Adipose tissue (tissue), 3 donors: ENCODE data around the gene SPDYE1. TPM values are rescaled to one million over a fixed set of nuclear protein-coding genes. Genes with fewer than 3 reads are reported as not detected.
"Not testable (repeated sequence)": the region's sequence is repeated elsewhere in the genome, so short reads cannot be mapped to it uniquely, and the experiment has no call there.

Experiments used
- H3K27ac ChIP-seq: one replicate; pipeline ENCODE4 v1.5.1; 2013; ENCODE audit warnings: low read depth, low read length
- WGBS, 3 donors: extraction: QIAGEN DNeasy Blood & Tissue Kit; methylation state at CpG; one replicate each; pipeline ENCODE4 v1.1.7; 2013; 5-methylcytosine and 5-hydroxymethylcytosine counted together
- polyA plus RNA-seq, 3 donors: library from polyadenylated mRNA; stranded (reverse); fragments of 200-250 nt; gene quantifications; one replicate each; pipeline ENCODE4 v1.2.3, GENCODE V29; 2013
- donor health status: healthy with polysubstance abuse.
- donor health status: Bipolar disorder and iron deficiency.
- donor health status: healthy.

Gene SPDYE1
- polyA plus RNA-seq, 3 donors: 0.03 TPM; not detected in 2

- 89 to 95% (median 90%) methylated on average over 5 to 7 of the region's 9 CpGs for WGBS, 3 donors
- not testable (repeated sequence) for H3K27ac ChIP-seq
These were observed 10.2 kb upstream of the SPDYE1 start for GRCh38 chr7:43987476-43987875.

- WGBS, 3 donors: 66 to 88% (median 83%) methylated on average over 8 to 12 of the region's 12 CpGs
These were observed 7.6 kb upstream of the SPDYE1 start for GRCh38 chr7:43990011-43990585.

GRCh38 chr7:43990829-43991228, 6.9 kb upstream of the SPDYE1 start:
- WGBS, 3 donors: 90 to 100% (median 92%) methylated on average over 1 of the region's 1 CpG

More at GRCh38 chr7:43990011-43990585, 7.6 kb upstream of the SPDYE1 start:
- not testable (repeated sequence) for H3K27ac ChIP-seq

GRCh38 chr7:43992896-43993295, 4.8 kb upstream of the SPDYE1 start:
- not testable (repeated sequence) for H3K27ac ChIP-seq
- 69 to 79% (median 71%) methylated on average over 7 of the region's 7 CpGs for WGBS, 3 donors

More at GRCh38 chr7:43990829-43991228, 6.9 kb upstream of the SPDYE1 start:
- H3K27ac ChIP-seq: not testable (repeated sequence)

GRCh38 chr7:43994681-43995080, 3.0 kb upstream of the SPDYE1 start:
- H3K27ac ChIP-seq: not testable (repeated sequence)
- 94 to 96% (median 94%) methylated on average over 5 to 6 of the region's 6 CpGs for WGBS, 3 donors

GRCh38 chr7:44012081-44012480, 14.4 kb downstream of the SPDYE1 start:
- H3K27ac ChIP-seq: not testable (repeated sequence)
- 88 to 91% (median 89%) methylated on average over 7 to 8 of the region's 8 CpGs for WGBS, 3 donors

- H3K27ac ChIP-seq: not testable (repeated sequence)
- WGBS, 3 donors: 94 to 100% (median 94%) methylated on average over 2 to 7 of the region's 12 CpGs
These were observed 17.4 kb downstream of the SPDYE1 start for GRCh38 chr7:44015090-44015489.

- 0 to 2% (median 1%) methylated on average over 55 to 60 of the region's 63 CpGs for WGBS, 3 donors
These were observed 21.4 kb downstream of the SPDYE1 start for GRCh38 chr7:44018857-44019807.

GRCh38 chr7:44019825-44020224, 22.1 kb downstream of the SPDYE1 start:
- not testable (repeated sequence) for H3K27ac ChIP-seq
- WGBS, 3 donors: 83 to 87% (median 83%) methylated on average over 4 to 6 of the region's 6 CpGs

More at GRCh38 chr7:44018857-44019807, 21.4 kb downstream of the SPDYE1 start:
- H3K27ac ChIP-seq: not testable (repeated sequence)

- WGBS, 3 donors: 60 to 91% (median 78%) methylated on average over 6 of the region's 7 CpGs
These were observed 24.4 kb downstream of the SPDYE1 start for GRCh38 chr7:44022069-44022468.

GRCh38 chr7:44022796-44023467, 25.2 kb downstream of the SPDYE1 start:
- H3K27ac ChIP-seq: not testable (repeated sequence)
- WGBS, 3 donors: 79 to 86% (median 83%) methylated on average over 6 of the region's 6 CpGs

More at GRCh38 chr7:44022069-44022468, 24.4 kb downstream of the SPDYE1 start:
- not testable (repeated sequence) for H3K27ac ChIP-seq

GRCh38 chr7:44029433-44029832, 31.7 kb downstream of the SPDYE1 start:
- not testable (repeated sequence) for H3K27ac ChIP-seq
- 63 to 86% (median 80%) methylated on average over 1 to 4 of the region's 11 CpGs for WGBS, 3 donors

- 74 to 79% (median 77%) methylated on average over 3 to 4 of the region's 5 CpGs for WGBS, 3 donors
- H3K27ac ChIP-seq: not testable (repeated sequence)
These were observed 32.3 kb downstream of the SPDYE1 start for GRCh38 chr7:44030029-44030428.

- WGBS, 3 donors: 84 to 93% (median 91%) methylated on average over 12 of the region's 13 CpGs
- H3K27ac ChIP-seq: not testable (repeated sequence)
These were observed 33.6 kb downstream of the SPDYE1 start for GRCh38 chr7:44031319-44031718.

- WGBS, 3 donors: 89 to 99% (median 93%) methylated on average over 4 to 6 of the region's 6 CpGs
- H3K27ac ChIP-seq: not testable (repeated sequence)
These were observed 34.3 kb downstream of the SPDYE1 start for GRCh38 chr7:44032031-44032430.

GRCh38 chr7:44033971-44034844, 36.5 kb downstream of the SPDYE1 start:
- not testable (repeated sequence) for H3K27ac ChIP-seq
- WGBS, 3 donors: 87 to 95% (median 94%) methylated on average over 8 to 16 of the region's 18 CpGs

GRCh38 chr7:44036364-44036763, 38.7 kb downstream of the SPDYE1 start:
- not testable (repeated sequence) for H3K27ac ChIP-seq
- WGBS, 3 donors: 55 to 67% (median 66%) methylated on average over 8 to 10 of the region's 10 CpGs

- H3K27ac ChIP-seq: not testable (repeated sequence)
- 73 to 84% (median 76%) methylated on average over 2 of the region's 2 CpGs for WGBS, 3 donors
These were observed 40.3 kb downstream of the SPDYE1 start for GRCh38 chr7:44037951-44038350.
